K562 (cell line): ENCODE data around the gene LRP4. TPM values are rescaled to one million over a fixed set of nuclear protein-coding genes. Genes with fewer than 3 reads are reported as not detected.

ENCODE experiments used
- BDP1 ChIP-seq: IDR thresholded peaks from 3 replicates; pipeline ENCODE4 v1.6.1; 2011; ENCODE audit not compliant: insufficient read length, insufficient read depth
- CHD1 ChIP-seq: fragments of 200-600 bp; sonication (generic); IDR thresholded peaks from one replicate; pipeline ENCODE4 v1.6.1; 2012; ENCODE audit warnings: mild to moderate bottlenecking, moderate library complexity, low read length, inconsistent platforms
- HES1 ChIP-seq: fragments of 450-650 bp; IDR thresholded peaks from 2 replicates; pipeline ENCODE4 v1.6.1; 2016; ENCODE audit warnings: low read depth, mild to moderate bottlenecking, moderate library complexity
- ID3 ChIP-seq, 2 experiments: fragments of 250-450 bp in 1 of 2; fragments of 450-650 bp in 1 of 2; sonication (Bioruptor Pico) in 1 of 2; IDR thresholded peaks; 2 replicates each; pipeline versions ENCODE4 v1.6.1 to v1.8.0; 2016 to 2021; ENCODE audit warnings: mild to moderate bottlenecking in 2 of 2, moderate library complexity in 2 of 2, missing compliant biosample characterization in 1 of 2, missing genetic modification characterization in 1 of 2
- LCOR ChIP-seq: sonication (generic); formaldehyde crosslinking; IDR thresholded peaks from 2 replicates; pipeline ENCODE4 v1.8.0; 2022; ENCODE audit warnings: mild to moderate bottlenecking, missing genetic modification reagents
- MLLT1 ChIP-seq, 2 experiments: fragments of 450-650 bp; IDR thresholded peaks; 2 replicates each; pipeline ENCODE4 v1.6.1; 2016
- SIRT6 ChIP-seq: IDR thresholded peaks from one replicate; pipeline ENCODE4 v1.6.1; 2012; ENCODE audit warnings: low read depth, mild to moderate bottlenecking, control low read depth, inconsistent platforms, low read length, moderate library complexity
- SMAD4 ChIP-seq: fragments of 250-450 bp; sonication (Bioruptor Pico); conservative IDR thresholded peaks from 2 replicates; pipeline ENCODE4 v1.8.0; 2021; ENCODE audit warnings: inconsistent platforms, mild to moderate bottlenecking, moderate library complexity
- VEZF1 ChIP-seq: fragments of 200-800 bp; sonication (Bioruptor generic); IDR thresholded peaks from 2 replicates; pipeline ENCODE4 v1.6.1; 2017; ENCODE audit warnings: missing genetic modification characterization, missing compliant biosample characterization
- ZFP36 ChIP-seq: fragments of 150-350 bp; IDR thresholded peaks from 2 replicates; pipeline ENCODE4 v1.6.1; 2018; ENCODE audit warnings: low read length, low read depth; ENCODE audit not compliant: partially characterized antibody
- ZNF586 ChIP-seq: fragments of 450-650 bp; formaldehyde crosslinking; conservative IDR thresholded peaks from 2 replicates; pipeline ENCODE4 v1.4.0; 2020; ENCODE audit warnings: mild to moderate bottlenecking, moderate library complexity
- polyA plus RNA-seq, 8 experiments: library from polyadenylated mRNA; depleted of rRNA in 4 of 8; stranded (reverse) in 5 of 8; unstranded in 3 of 8; fragments of >200 nt; fragmentation: Nextera tagmentation in 2 of 8; fragmentation: Illumina TruSeq in 1 of 8; extraction: Ambion mirVana in 2 of 8; extraction: Trizol in 1 of 8; gene quantifications; 2 replicates each; pipeline versions ENCODE4 v1.2.1 to v1.2.3, GENCODE V29; 2011 to 2014; ENCODE audit warnings: inconsistent platforms in 1 of 8, missing spikeins in 1 of 8
- total RNA-seq, 7 experiments: library from RNA; depleted of rRNA in 6 of 7; stranded (reverse); fragments of >200 nt in 6 of 7; fragmentation: Illumina TruSeq in 2 of 7; extraction: Trizol in 2 of 7; gene quantifications; 2 replicates each; pipeline versions ENCODE4 v1.2.1 to v1.2.3, GENCODE V29; 2011 to 2021; ENCODE audit warnings: low replicate concordance in 1 of 7

LRP4 gene
- total and polyA plus RNA-seq, 9 of the 15 experiments (the other 6 are each of a cell fraction or from before 2014, with no cell fraction given) = 0.04 to 0.54 (median 0.10) TPM

- peak; percentile 66 for TF ChIP-seq VEZF1 (CRISPR knock-in tag)
- no peak for TF ChIP-seq ID3 (CRISPR knock-in tag; IDR thresholded peaks at IDR 0.05)
- TF ChIP-seq ID3 (tag; IDR thresholded peaks at IDR 0.05) = no peak
- no peak; the same call in 1 of the 2 replicates for TF ChIP-seq LCOR (CRISPR knock-in tag)
- TF ChIP-seq HES1 = peak; percentile 71
- TF ChIP-seq CHD1 = peak; percentile 66
- peak in 1 of 2 experiments; percentile 90; a peak in 1 of 4 replicates for TF ChIP-seq MLLT1 (IDR thresholded peaks at IDR 0.05)
- peak; percentile 65; the same call in 1 of the 2 replicates for TF ChIP-seq SMAD4
- no peak for TF ChIP-seq BDP1
- no peak for TF ChIP-seq ZFP36
- TF ChIP-seq SIRT6 = no peak
- no peak for TF ChIP-seq ZNF586 (CRISPR knock-in tag)
- TF ChIP-seq, all 486 proteins: peak for 132
Measured at GRCh38 chr11:46845740-46846509, 72.4 kb downstream of the LRP4 start, which contains the start of gene CKAP5 (continued).
